ENCODE measurements around the gene IL23R.
"Not testable (repeated sequence)": the region's sequence is repeated elsewhere in the genome, so short reads cannot be mapped to it uniquely, and the experiment has no call there.

Gene IL23R

GRCh38 chr1:67192902-67193301 is 26.6 kb downstream of the IL23R start:
- Mint-ChIP-seq H3K36me3 (no peaks in the 10 kb centered on the region), H3K9me3 (no peaks in the 10 kb centered on the region), H3K27ac (no peak overlapping the region), H3K4me3 (no peak overlapping the region), H3K4me1 (no peaks in the 10 kb centered on the region), H3K27me3 (no peaks in the 10 kb centered on the region)
- no peak for DNase-seq (ENCODE audit: low spot score in 2 of 2)
- no peak for ATAC-seq (ENCODE audit: low read depth)

DNA sequence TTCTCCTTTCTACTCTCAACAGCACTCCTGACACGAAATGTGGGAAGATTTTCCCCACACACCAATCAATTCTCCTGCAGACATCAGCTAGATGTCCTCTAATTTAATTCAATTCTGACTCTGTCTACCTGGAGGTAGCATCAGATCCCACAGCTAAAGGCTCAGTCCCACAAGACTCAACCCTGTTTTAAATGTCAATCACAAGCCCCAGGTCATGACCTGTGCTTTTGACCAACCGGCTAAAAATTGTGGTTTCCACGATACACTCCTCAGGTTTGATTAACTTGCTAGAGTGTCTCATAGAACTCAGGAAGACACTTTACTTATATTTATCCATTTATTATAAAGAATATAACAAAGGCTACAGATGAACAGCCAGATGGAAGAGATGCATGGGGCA is 27.4 kb downstream of the IL23R start:
- no peak overlapping the region for H3K4me3 Mint-ChIP-seq
- DNase-seq (ENCODE audit: low spot score in 2 of 2) (no peak), ATAC-seq (ENCODE audit: low read depth) (no peak)
- no peaks in the 10 kb centered on the region for H3K36me3 Mint-ChIP-seq
- no peaks in the 10 kb centered on the region for H3K9me3 Mint-ChIP-seq
- no peak overlapping the region for H3K27ac Mint-ChIP-seq
- peaks cover 2% of the 10 kb centered on the region for H3K27me3 Mint-ChIP-seq
- H3K4me1 Mint-ChIP-seq = no peaks in the 10 kb centered on the region

DNA sequence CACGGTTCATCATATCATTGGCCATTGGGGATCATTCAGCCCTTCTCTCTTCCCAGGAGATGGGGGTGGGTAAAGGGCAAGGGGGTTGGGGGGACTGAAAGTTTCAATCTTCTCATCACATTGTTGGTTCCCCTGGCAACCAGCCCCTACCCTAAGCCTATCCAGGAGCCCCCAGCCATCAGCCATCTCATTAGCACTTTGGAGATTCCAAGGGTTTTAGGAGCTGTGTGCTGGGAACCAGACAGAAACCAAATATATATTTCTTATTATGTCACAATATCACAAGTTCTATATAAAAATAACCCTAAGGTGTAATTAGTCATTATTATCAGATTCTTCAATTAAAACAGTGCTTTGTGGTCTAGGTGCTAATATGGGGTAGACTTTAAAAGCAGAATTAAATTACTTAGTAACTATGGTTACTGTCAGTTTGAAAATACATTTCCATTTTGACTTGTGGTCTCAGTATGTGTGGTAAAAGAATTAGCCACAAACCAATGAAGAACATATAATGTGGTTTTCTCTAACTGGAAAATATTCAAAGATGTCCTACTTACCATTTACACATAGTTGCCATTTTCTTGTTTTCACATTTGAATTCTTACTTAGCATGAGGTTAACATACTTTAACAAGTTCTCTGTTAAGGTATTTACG is 28.1 kb downstream of the IL23R start:
- peak; percentile 27 for ATAC-seq (ENCODE audit: low read depth)
- H3K9me3 Mint-ChIP-seq = no peaks in the 10 kb centered on the region
- no peak for DNase-seq (ENCODE audit: low spot score in 2 of 2)
- no peaks in the 10 kb centered on the region for H3K36me3 Mint-ChIP-seq
- no peak overlapping the region for H3K27ac Mint-ChIP-seq
- peaks cover 5% of the 10 kb centered on the region for H3K27me3 Mint-ChIP-seq
- no peak overlapping the region for H3K4me3 Mint-ChIP-seq
- no peaks in the 10 kb centered on the region for H3K4me1 Mint-ChIP-seq

GRCh38 chr1:67200755-67201154 is 34.5 kb downstream of the IL23R start:
- H3K4me3 Mint-ChIP-seq = no peak overlapping the region
- DNase-seq (ENCODE audit: low spot score in 2 of 2) (no peak), ATAC-seq (ENCODE audit: low read depth) (no peak)
- H3K9me3 Mint-ChIP-seq = no peaks in the 10 kb centered on the region
- no peaks in the 10 kb centered on the region for H3K36me3 Mint-ChIP-seq
- no peak overlapping the region for H3K27ac Mint-ChIP-seq
- H3K27me3 Mint-ChIP-seq = peaks cover 5% of the 10 kb centered on the region
- H3K4me1 Mint-ChIP-seq = no peaks in the 10 kb centered on the region

DNA sequence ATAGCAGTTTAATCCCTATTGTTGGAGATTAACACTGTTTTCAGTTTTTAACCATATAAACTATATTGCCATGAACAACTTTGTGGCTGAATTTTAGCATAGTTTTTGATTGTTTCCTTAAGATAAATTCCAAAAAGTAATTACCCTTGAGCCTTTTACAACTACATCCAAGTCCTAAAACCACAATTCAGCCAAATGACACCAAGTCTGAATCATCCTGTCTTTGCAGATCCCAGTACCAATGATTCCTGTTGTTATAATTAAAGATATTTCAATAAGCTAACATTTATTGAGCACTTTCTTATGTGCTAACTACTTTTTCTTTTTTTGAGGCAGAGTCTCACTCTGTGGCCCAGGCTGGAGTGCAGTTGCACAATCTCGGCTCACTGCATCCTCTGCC is 35.6 kb downstream of the IL23R start:
- no peak for ATAC-seq (ENCODE audit: low read depth)
- Mint-ChIP-seq H3K9me3 (no peaks in the 10 kb centered on the region), H3K4me3 (no peak overlapping the region), H3K36me3 (no peaks in the 10 kb centered on the region), H3K27me3 (peaks cover 5% of the 10 kb centered on the region), H3K4me1 (no peaks in the 10 kb centered on the region), H3K27ac (no peak overlapping the region)
- DNase-seq (ENCODE audit: low spot score in 2 of 2) = no peak

- Mint-ChIP-seq H3K27me3 (no peaks in the 10 kb centered on the region), H3K9me3 (no peaks in the 10 kb centered on the region), H3K4me1 (no peaks in the 10 kb centered on the region), H3K27ac (no peak overlapping the region), H3K4me3 (no peak overlapping the region), H3K36me3 (no peaks in the 10 kb centered on the region)
- DNase-seq (ENCODE audit: low spot score in 2 of 2) (no peak), ATAC-seq (ENCODE audit: low read depth) (no peak)
Observed at GRCh38 chr1:67204298-67204980, 38.2 kb downstream of the IL23R start.

DNA sequence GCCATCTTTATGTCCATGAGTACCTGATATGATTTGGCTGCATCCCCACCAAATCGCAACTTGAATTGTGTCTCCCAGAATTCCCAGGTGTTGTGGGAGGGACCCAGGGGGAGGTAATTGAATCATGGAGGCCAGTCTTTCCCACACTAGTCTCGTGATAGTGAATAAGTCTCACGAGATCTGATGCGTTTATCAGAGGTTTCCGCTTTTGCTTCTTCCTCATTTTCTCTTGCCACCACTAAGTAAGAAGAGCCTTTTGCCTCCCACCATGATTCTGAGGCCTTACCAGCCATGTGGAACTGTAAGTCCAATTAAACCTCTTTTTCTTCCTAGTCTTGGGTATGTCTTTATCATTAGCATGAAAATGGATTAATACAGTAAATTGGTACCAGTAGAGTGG is 41.1 kb downstream of the IL23R start:
- DNase-seq (ENCODE audit: low spot score in 2 of 2); H3K4me1 Mint-ChIP-seq; H3K4me3 Mint-ChIP-seq; ATAC-seq (ENCODE audit: low read depth); H3K9me3 Mint-ChIP-seq; H3K27me3 Mint-ChIP-seq; H3K27ac Mint-ChIP-seq; H3K36me3 Mint-ChIP-seq: not testable (repeated sequence)

GRCh38 chr1:67208217-67208616 is 42.0 kb downstream of the IL23R start:
- DNase-seq (ENCODE audit: low spot score in 2 of 2) = no peak
- Mint-ChIP-seq H3K9me3 (no peaks in the 10 kb centered on the region), H3K27ac (no peak overlapping the region), H3K4me1 (no peaks in the 10 kb centered on the region), H3K27me3 (no peaks in the 10 kb centered on the region), H3K36me3 (no peaks in the 10 kb centered on the region), H3K4me3 (no peak overlapping the region)
- ATAC-seq (ENCODE audit: low read depth) = no peak

- Mint-ChIP-seq H3K36me3 (no peaks in the 10 kb centered on the region), H3K9me3 (no peaks in the 10 kb centered on the region), H3K27me3 (no peaks in the 10 kb centered on the region), H3K4me1 (no peaks in the 10 kb centered on the region), H3K27ac (no peak overlapping the region), H3K4me3 (no peak overlapping the region)
- DNase-seq (ENCODE audit: low spot score in 2 of 2) (no peak), ATAC-seq (ENCODE audit: low read depth) (no peak)
Observed at GRCh38 chr1:67209521-67209920, 43.3 kb downstream of the IL23R start.

GRCh38 chr1:67211589-67212563 is 45.6 kb downstream of the IL23R start:
- no peak overlapping the region for H3K4me3 Mint-ChIP-seq
- ATAC-seq (ENCODE audit: low read depth) = no peak
- peaks cover 6% of the 10 kb centered on the region for H3K4me1 Mint-ChIP-seq
- H3K27me3 Mint-ChIP-seq = no peaks in the 10 kb centered on the region
- no peaks in the 10 kb centered on the region for H3K9me3 Mint-ChIP-seq
- no peak for DNase-seq (ENCODE audit: low spot score in 2 of 2)
- no peak overlapping the region for H3K27ac Mint-ChIP-seq
- no peaks in the 10 kb centered on the region for H3K36me3 Mint-ChIP-seq

- H3K4me1 Mint-ChIP-seq = peaks cover 8% of the 10 kb centered on the region
- ATAC-seq (ENCODE audit: low read depth) (no peak), DNase-seq (ENCODE audit: low spot score in 2 of 2) (no peak)
- no peaks in the 10 kb centered on the region for H3K27me3 Mint-ChIP-seq
- H3K36me3 Mint-ChIP-seq = no peaks in the 10 kb centered on the region
- H3K9me3 Mint-ChIP-seq = no peaks in the 10 kb centered on the region
- no peak overlapping the region for H3K4me3 Mint-ChIP-seq
- no peak overlapping the region for H3K27ac Mint-ChIP-seq
Observed at GRCh38 chr1:67213164-67213563, 46.9 kb downstream of the IL23R start.

DNA sequence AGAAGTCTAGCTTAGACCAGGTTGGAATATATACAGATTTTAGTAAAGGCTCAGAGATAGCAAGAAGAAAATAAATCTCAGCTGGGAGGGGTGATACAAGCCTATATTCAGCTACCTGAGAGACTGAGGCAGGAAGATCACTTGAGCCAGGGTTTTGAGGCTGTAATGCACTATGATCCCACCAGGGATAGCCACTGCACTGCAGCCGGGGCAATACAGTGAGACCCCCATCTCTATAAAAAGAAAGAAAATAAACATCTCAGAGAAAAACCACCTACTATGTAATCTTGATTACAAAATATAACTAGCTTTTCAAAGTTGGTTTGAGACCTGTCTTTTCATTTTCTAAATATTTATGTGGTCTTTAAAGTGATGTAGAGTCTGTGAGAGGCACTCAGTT is 47.7 kb downstream of the IL23R start:
- no peaks in the 10 kb centered on the region for H3K9me3 Mint-ChIP-seq
- no peak overlapping the region for H3K4me3 Mint-ChIP-seq
- H3K27ac Mint-ChIP-seq = no peak overlapping the region
- H3K4me1 Mint-ChIP-seq = peaks cover 8% of the 10 kb centered on the region
- DNase-seq (ENCODE audit: low spot score in 2 of 2) = no peak
- no peak for ATAC-seq (ENCODE audit: low read depth)
- no peaks in the 10 kb centered on the region for H3K36me3 Mint-ChIP-seq
- no peaks in the 10 kb centered on the region for H3K27me3 Mint-ChIP-seq

- Mint-ChIP-seq H3K4me1 (peaks cover 8% of the 10 kb centered on the region), H3K9me3 (no peaks in the 10 kb centered on the region), H3K27me3 (no peaks in the 10 kb centered on the region), H3K4me3 (peak overlapping the region; percentile 22), H3K27ac (peak overlapping the region; percentile 25), H3K36me3 (no peaks in the 10 kb centered on the region)
- DNase-seq (ENCODE audit: low spot score in 2 of 2) (peak; percentile 18 to 41), ATAC-seq (ENCODE audit: low read depth) (peak; percentile 79)
Observed at GRCh38 chr1:67214420-67215174, 48.3 kb downstream of the IL23R start.

DNA sequence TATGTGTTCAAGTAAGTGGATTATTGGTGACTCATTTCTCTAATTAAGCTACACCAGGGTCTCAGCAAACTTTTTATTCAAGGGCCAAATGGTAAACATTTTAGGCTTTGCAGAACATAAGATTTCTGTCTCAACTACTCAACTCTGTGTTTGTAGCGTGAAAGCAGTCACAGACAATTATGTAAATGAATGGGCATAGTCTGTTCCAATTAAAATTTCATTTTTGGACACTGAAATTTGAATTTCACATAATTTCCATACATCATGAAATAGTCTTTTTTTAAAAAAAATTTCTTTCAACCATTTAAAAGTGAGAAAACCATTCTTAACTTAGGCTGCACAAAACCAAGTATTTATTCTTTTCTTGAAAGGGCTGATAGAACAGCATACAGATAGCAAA is 50.1 kb downstream of the IL23R start:
- Mint-ChIP-seq H3K9me3 (no peaks in the 10 kb centered on the region), H3K4me3 (no peak overlapping the region), H3K36me3 (no peaks in the 10 kb centered on the region), H3K27ac (no peak overlapping the region), H3K4me1 (peaks cover 8% of the 10 kb centered on the region), H3K27me3 (no peaks in the 10 kb centered on the region)
- no peak for ATAC-seq (ENCODE audit: low read depth)
- DNase-seq (ENCODE audit: low spot score in 2 of 2) = no peak
